Measurements from ENCODE around the gene FLNB. TPM values are rescaled to one million over a fixed set of nuclear protein-coding genes. Genes with fewer than 3 reads are reported as not detected.

FLNB gene
- total RNA-seq, 1 experiment from 2014 or later = 83.4 TPM

DNA sequence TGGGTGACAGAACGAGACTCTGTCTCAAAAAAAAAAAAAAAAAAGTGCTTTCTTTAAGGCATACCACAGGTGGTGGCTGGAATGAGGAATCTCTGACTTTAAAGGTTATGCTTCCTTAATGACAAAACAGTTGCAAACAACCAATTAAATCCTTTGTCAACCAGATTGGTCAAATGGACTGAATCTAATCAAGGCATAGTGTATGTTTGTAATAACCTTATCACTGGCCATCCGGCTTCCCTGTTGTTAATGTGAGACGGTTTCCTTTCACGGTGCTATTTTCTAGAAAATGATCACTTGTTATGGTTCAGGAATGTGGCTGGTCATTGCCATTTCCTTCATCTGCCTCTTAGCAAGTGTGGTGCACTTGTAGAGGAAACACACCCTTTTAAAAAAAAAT, 75.9 kb downstream of the FLNB start:
- H4K5ac ChIP-seq (ENCODE audit: insufficient read length, low read depth, low read length) = no peak overlapping the region
- no CpG with 5 or more reads among the region's 4 CpGs for WGBS (ENCODE audit: extremely low coverage, insufficient read length, low lambda C conversion rate)
- H3K56ac ChIP-seq (ENCODE audit: insufficient read length, low read depth, low read length) = no peak overlapping the region
- H3K4me1 Mint-ChIP-seq = peaks cover 12 to 13% of the 10 kb centered on the region in 2 experiments
- H3K9me3 ChIP-seq (ENCODE audit: control insufficient read depth, low read depth, low read length) = no peaks in the 10 kb centered on the region
- H4K91ac ChIP-seq (ENCODE audit: insufficient read length, low read depth, low read length) = no peak overlapping the region
- no peak overlapping the region for H2BK5ac ChIP-seq (ENCODE audit: insufficient read length, low read length)
- no peak overlapping the region for H2AK5ac ChIP-seq (ENCODE audit: insufficient read length, low read length)
- no peaks in the 10 kb centered on the region for H3K9me3 Mint-ChIP-seq
- H3K79me1 ChIP-seq (ENCODE audit: insufficient read depth, low read depth, low read length, poor library complexity, severe bottlenecking) = peaks cover 5% of the 10 kb centered on the region
- peaks cover 17 to 40% (median 27%) of the 10 kb centered on the region in 3 experiments; a peak in 6 of 7 replicates for H3K36me3 Mint-ChIP-seq (ENCODE audit: insufficient read depth in 1 of 3, low read depth in 3 of 3)
- no peak overlapping the region for H3K4me3 Mint-ChIP-seq
- H2BK20ac ChIP-seq (ENCODE audit: low read depth, low read length, poor library complexity, severe bottlenecking) = no peak overlapping the region
- no peak overlapping the region for H3K4me2 ChIP-seq (ENCODE audit: insufficient read depth, insufficient read length, low read length)
- no peak overlapping the region for H3K14ac ChIP-seq (ENCODE audit: insufficient read depth, low read length)
- H3K23ac ChIP-seq (ENCODE audit: insufficient read length, low read depth, low read length) = no peak overlapping the region
- no peak overlapping the region for H3T11ph ChIP-seq (ENCODE audit: low read length)
- no peaks in the 10 kb centered on the region for H3K23me2 ChIP-seq (ENCODE audit: insufficient read length, low read depth, low read length, poor library complexity, severe bottlenecking)
- no peak for DNase-seq
- no peaks in the 10 kb centered on the region for H3K27me3 ChIP-seq (ENCODE audit: insufficient read depth, low read length)
- H2AFZ ChIP-seq (ENCODE audit: low read length) = no peak overlapping the region
- H4K20me1 ChIP-seq (ENCODE audit: control insufficient read depth, insufficient read depth, insufficient read length) = no peaks in the 10 kb centered on the region
- H4K8ac ChIP-seq (replicated peaks; ENCODE audit: insufficient read length, low read depth, low read length) = no peak overlapping the region
- H2BK12ac ChIP-seq (ENCODE audit: insufficient read length, low read depth, low read length) = no peak overlapping the region
- peak overlapping the region; percentile 31 for H3K9ac ChIP-seq (ENCODE audit: extremely low read depth, insufficient read length, low read length)
- no peak overlapping the region for H3K18ac ChIP-seq (ENCODE audit: insufficient read length, low read depth, low read length)
- TF ChIP-seq CTCF (conservative IDR thresholded peaks at IDR 0.05) = no peak
- no peak overlapping the region for H2BK15ac ChIP-seq (ENCODE audit: low read depth, low read length)
- H3K79me2 ChIP-seq (ENCODE audit: insufficient read depth, low read length) = peaks cover 3% of the 10 kb centered on the region; the same call in 1 of the 2 replicates
- no peak overlapping the region for H3K4ac ChIP-seq (ENCODE audit: low read depth, low read length)
- H3K27ac Mint-ChIP-seq = no peak overlapping the region
- H3K27me3 Mint-ChIP-seq (ENCODE audit: low read depth) = no peaks in the 10 kb centered on the region
- H3K27ac ChIP-seq (ENCODE audit: insufficient read length, low read depth, low read length) = no peak overlapping the region
- no peak overlapping the region for H2BK120ac ChIP-seq (ENCODE audit: low read depth, low read length, poor library complexity, severe bottlenecking)
- peaks cover 3% of the 10 kb centered on the region; the same call in 1 of the 2 replicates for H3K4me1 ChIP-seq (ENCODE audit: insufficient read depth, low read length)

Data from H9 (cell line).